Measurements from ENCODE around the gene NHLH1. TPM values are rescaled to one million over a fixed set of nuclear protein-coding genes. Genes with fewer than 3 reads are reported as not detected.

Gene NHLH1
- total RNA-seq, 4 donors from 2014 or later = not detected

DNA sequence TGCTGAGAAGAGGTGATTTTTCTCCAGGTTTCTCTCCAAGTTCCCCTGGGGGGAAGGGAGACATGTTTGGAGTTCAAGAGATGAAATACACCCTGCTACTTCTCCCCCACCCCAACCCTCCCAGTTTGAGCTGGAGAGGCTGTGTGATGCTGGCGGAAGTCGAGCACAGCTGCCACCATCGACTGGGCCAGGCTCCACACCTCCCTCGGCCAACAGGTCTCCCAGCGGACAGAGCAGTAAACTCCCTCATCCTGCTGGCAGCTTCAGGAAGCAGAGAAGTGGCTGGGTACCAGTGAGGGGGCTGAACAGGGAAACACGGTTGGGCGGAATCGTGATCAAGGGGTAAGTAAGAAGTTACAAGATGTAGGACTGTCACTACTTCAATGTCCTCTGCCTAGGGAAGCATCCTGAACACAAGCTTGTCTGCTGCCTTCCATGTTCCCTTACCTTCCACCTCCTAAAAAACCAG lies 6.6 kb upstream of the NHLH1 start:
- Histone ChIP-seq H3K9me3 (no peaks in the 10 kb centered on the region), H3K27ac (no peak overlapping the region), H3K4me3 (no peak overlapping the region), H3K36me3 (peaks cover 0 to 58% of the 10 kb centered on the region in 2 donors), H3K4me1 (no peaks in the 10 kb centered on the region), H3K27me3 (no peaks in the 10 kb centered on the region)
- TF ChIP-seq POLR2AphosphoS5 (IDR thresholded peaks at IDR 0.05) = no peak
- no peak for TF ChIP-seq CTCF (IDR thresholded peaks at IDR 0.05)
- no peak for TF ChIP-seq POLR2A (IDR thresholded peaks at IDR 0.05)
- 64 to 69% methylated on average over 3 to 4 of the region's 8 CpGs for WGBS, 2 donors (ENCODE audit: low coverage in 1 of 2)
- ATAC-seq = no peak

DNA sequence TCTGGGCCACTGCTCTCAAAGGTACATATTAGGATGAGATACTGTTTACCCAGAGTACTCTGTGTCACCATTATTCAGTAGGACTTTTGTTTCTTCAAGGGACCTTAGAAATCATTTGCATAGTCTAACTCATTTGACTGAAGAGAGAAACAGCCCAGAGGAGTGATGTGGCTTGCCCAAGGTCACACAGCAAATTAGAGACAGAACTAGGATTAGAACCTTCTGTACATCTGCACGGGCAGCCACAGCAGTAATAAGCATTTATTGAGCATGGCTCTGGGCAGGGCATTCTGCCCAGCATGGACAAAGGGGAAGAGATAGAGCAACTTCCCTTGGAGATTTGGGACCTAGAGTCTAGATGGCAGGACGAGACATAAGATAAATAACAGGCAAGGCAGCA lies 5.7 kb upstream of the NHLH1 start:
- Histone ChIP-seq H3K4me3 (no peak overlapping the region), H3K27me3 (peaks cover 3% of the 10 kb centered on the region), H3K4me1 (no peaks in the 10 kb centered on the region), H3K36me3 (peaks cover 0 to 48% of the 10 kb centered on the region in 2 donors), H3K27ac (no peak overlapping the region), H3K9me3 (no peaks in the 10 kb centered on the region)
- TF ChIP-seq EP300 (IDR thresholded peaks at IDR 0.05) = no peak
- no peak for TF ChIP-seq POLR2AphosphoS5 (IDR thresholded peaks at IDR 0.05)
- no peak for TF ChIP-seq CTCF (IDR thresholded peaks at IDR 0.05)
- no peak for TF ChIP-seq POLR2A (IDR thresholded peaks at IDR 0.05)
- ATAC-seq = no peak
- WGBS, 2 donors (ENCODE audit: low coverage in 1 of 2) = 67 to 92% methylated on average over 2 of the region's 2 CpGs

GRCh38 chr1:160361814-160362167 lies 5.1 kb upstream of the NHLH1 start:
- H3K27ac ChIP-seq = no peak overlapping the region
- WGBS, 2 donors (ENCODE audit: low coverage in 1 of 2) = 72 to 80% methylated on average over 1 to 4 of the region's 4 CpGs
- H3K27me3 ChIP-seq = peaks cover 8% of the 10 kb centered on the region

GRCh38 chr1:160362168-160362957 lies 4.5 kb upstream of the NHLH1 start:
- no peak overlapping the region for H3K4me3 ChIP-seq
- no peak for ATAC-seq
- H3K27ac ChIP-seq = no peak overlapping the region
- WGBS, 2 donors (ENCODE audit: low coverage in 1 of 2) = 54 to 62% methylated on average over 7 to 9 of the region's 9 CpGs
- H3K4me1 ChIP-seq = no peaks in the 10 kb centered on the region
- H3K9me3 ChIP-seq = no peaks in the 10 kb centered on the region
- TF ChIP-seq CTCF (IDR thresholded peaks at IDR 0.05) (no peak), EP300 (IDR thresholded peaks at IDR 0.05) (no peak), POLR2AphosphoS5 (IDR thresholded peaks at IDR 0.05) (no peak), POLR2A (IDR thresholded peaks at IDR 0.05) (no peak)
- H3K36me3 ChIP-seq = peaks cover 0 to 37% of the 10 kb centered on the region in 2 donors
- peaks cover 13% of the 10 kb centered on the region for H3K27me3 ChIP-seq

More at GRCh38 chr1:160361814-160362167, 5.1 kb upstream of the NHLH1 start:
- Histone ChIP-seq H3K4me3 (no peak overlapping the region), H3K9me3 (no peaks in the 10 kb centered on the region), H3K36me3 (peaks cover 0 to 42% of the 10 kb centered on the region in 2 donors), H3K4me1 (no peaks in the 10 kb centered on the region)
- ATAC-seq = no peak
- TF ChIP-seq POLR2AphosphoS5 (IDR thresholded peaks at IDR 0.05) = no peak
- no peak for TF ChIP-seq EP300 (IDR thresholded peaks at IDR 0.05)
- TF ChIP-seq POLR2A (IDR thresholded peaks at IDR 0.05) = no peak
- no peak for TF ChIP-seq CTCF (IDR thresholded peaks at IDR 0.05)

DNA sequence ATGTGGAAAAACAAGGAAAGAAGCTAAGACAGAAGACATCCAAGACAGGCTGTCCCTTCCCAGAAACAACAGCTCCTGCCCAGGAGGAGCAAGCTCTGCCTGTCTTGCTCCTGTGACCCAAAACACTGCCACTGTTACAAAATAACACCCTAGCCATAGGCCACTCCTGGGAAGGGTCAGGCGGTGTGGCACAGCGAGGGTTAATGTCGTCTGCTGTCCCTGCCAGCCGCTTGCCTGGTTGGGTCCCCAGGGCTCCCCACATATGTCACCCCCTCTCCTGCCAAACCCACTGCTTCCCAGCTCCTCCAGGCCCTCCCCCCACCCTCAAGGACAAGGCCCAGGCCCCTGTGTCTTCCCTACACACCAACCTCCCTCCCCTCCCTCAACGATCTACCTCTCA lies 3.9 kb upstream of the NHLH1 start:
- ATAC-seq = no peak
- Histone ChIP-seq H3K27ac (no peak overlapping the region), H3K9me3 (no peaks in the 10 kb centered on the region), H3K36me3 (peaks cover 0 to 30% of the 10 kb centered on the region in 2 donors), H3K4me3 (no peak overlapping the region), H3K4me1 (no peaks in the 10 kb centered on the region), H3K27me3 (peaks cover 19% of the 10 kb centered on the region)
- no peak for TF ChIP-seq POLR2A (IDR thresholded peaks at IDR 0.05)
- no peak for TF ChIP-seq CTCF (IDR thresholded peaks at IDR 0.05)
- TF ChIP-seq POLR2AphosphoS5 (IDR thresholded peaks at IDR 0.05) = no peak
- TF ChIP-seq EP300 (IDR thresholded peaks at IDR 0.05) = no peak
- 0 to 10% methylated on average over 1 to 2 of the region's 5 CpGs for WGBS, 2 donors (ENCODE audit: low coverage in 1 of 2)

Data from gastroesophageal sphincter (tissue), 4 donors.